ENCODE measurements around the gene LCN6. TPM values are rescaled to one million over a fixed set of nuclear protein-coding genes. Genes with fewer than 3 reads are reported as not detected.
"Not testable (repeated sequence)": the region's sequence is repeated elsewhere in the genome, so short reads cannot be mapped to it uniquely, and the experiment has no call there.

Gene LCN6
- polyA plus RNA-seq, 1 donor from 2014 or later = not detected

- no peaks in the 10 kb centered on the region for H3K79me2 ChIP-seq (replicated peaks; ENCODE audit: insufficient read depth, low read length)
- no peaks in the 10 kb centered on the region for H3K36me3 ChIP-seq (ENCODE audit: insufficient read depth, low read length)
- TF ChIP-seq RAD21 (conservative IDR thresholded peaks at IDR 0.05) (no peak), REST (IDR thresholded peaks at IDR 0.05; ENCODE audit: borderline replicate concordance) (no peak), SMC3 (conservative IDR thresholded peaks at IDR 0.05; ENCODE audit: poor library complexity) (no peak), MXI1 (conservative IDR thresholded peaks at IDR 0.05; ENCODE audit: poor library complexity, severe bottlenecking) (no peak), EZH2 (IDR thresholded peaks at IDR 0.05; ENCODE audit: borderline replicate concordance, insufficient read depth, low read length, poor library complexity, severe bottlenecking) (no peak), POLR2AphosphoS5 (IDR thresholded peaks at IDR 0.05) (no peak), CTCF (IDR thresholded peaks at IDR 0.05; ENCODE audit: poor library complexity, severe bottlenecking) (no peak), TAF1 (IDR thresholded peaks at IDR 0.05; ENCODE audit: low read depth) (no peak), EP300 (conservative IDR thresholded peaks at IDR 0.05; ENCODE audit: poor library complexity, severe bottlenecking) (no peak)
- no peaks in the 10 kb centered on the region for H3K27me3 ChIP-seq (ENCODE audit: insufficient read depth, low read depth, low read length)
- no peak overlapping the region for H3K4me3 ChIP-seq (ENCODE audit: low read length)
- H3K4me2 ChIP-seq (ENCODE audit: low read length) = no peak overlapping the region
- H2AFZ ChIP-seq (ENCODE audit: low read depth, low read length) = no peak overlapping the region
- H3F3A ChIP-seq (ENCODE audit: insufficient read depth, low read length, poor library complexity, severe bottlenecking) = peaks cover 3% of the 10 kb centered on the region
- no peaks in the 10 kb centered on the region for H3K9me3 ChIP-seq (ENCODE audit: low read length)
- no peaks in the 10 kb centered on the region for H4K20me1 ChIP-seq (ENCODE audit: insufficient read depth)
- no peak overlapping the region for H3K9ac ChIP-seq (ENCODE audit: low read length)
- H3K27ac ChIP-seq (ENCODE audit: low read length) = no peak overlapping the region
- no peaks in the 10 kb centered on the region for H3K9me2 ChIP-seq (ENCODE audit: insufficient read depth, low read length)
Measured at GRCh38 chr9:136789523-136789937, 41.2 kb upstream of the LCN6 start.

- H3K9ac ChIP-seq (ENCODE audit: low read length); H3K27me3 ChIP-seq (ENCODE audit: insufficient read depth, low read depth, low read length); H3F3A ChIP-seq (ENCODE audit: insufficient read depth, low read length, poor library complexity, severe bottlenecking); H3K4me2 ChIP-seq (ENCODE audit: low read length); H3K9me2 ChIP-seq (ENCODE audit: insufficient read depth, low read length); H3K9me3 ChIP-seq (ENCODE audit: low read length); H3K79me2 ChIP-seq (replicated peaks; ENCODE audit: insufficient read depth, low read length); H2AFZ ChIP-seq (ENCODE audit: low read depth, low read length); H3K27ac ChIP-seq (ENCODE audit: low read length); H3K4me3 ChIP-seq (ENCODE audit: low read length); H4K20me1 ChIP-seq (ENCODE audit: insufficient read depth); H3K36me3 ChIP-seq (ENCODE audit: insufficient read depth, low read length): not testable (repeated sequence)
Measured at GRCh38 chr9:136788644-136789522, 40.6 kb upstream of the LCN6 start.
